ENCODE measurements around the gene UBE2F. TPM values are rescaled to one million over a fixed set of nuclear protein-coding genes. Genes with fewer than 3 reads are reported as not detected.

UBE2F gene
- total RNA-seq, 4 donors from 2014 or later = 38.8 to 61.5 (median 45.1) TPM

DNA sequence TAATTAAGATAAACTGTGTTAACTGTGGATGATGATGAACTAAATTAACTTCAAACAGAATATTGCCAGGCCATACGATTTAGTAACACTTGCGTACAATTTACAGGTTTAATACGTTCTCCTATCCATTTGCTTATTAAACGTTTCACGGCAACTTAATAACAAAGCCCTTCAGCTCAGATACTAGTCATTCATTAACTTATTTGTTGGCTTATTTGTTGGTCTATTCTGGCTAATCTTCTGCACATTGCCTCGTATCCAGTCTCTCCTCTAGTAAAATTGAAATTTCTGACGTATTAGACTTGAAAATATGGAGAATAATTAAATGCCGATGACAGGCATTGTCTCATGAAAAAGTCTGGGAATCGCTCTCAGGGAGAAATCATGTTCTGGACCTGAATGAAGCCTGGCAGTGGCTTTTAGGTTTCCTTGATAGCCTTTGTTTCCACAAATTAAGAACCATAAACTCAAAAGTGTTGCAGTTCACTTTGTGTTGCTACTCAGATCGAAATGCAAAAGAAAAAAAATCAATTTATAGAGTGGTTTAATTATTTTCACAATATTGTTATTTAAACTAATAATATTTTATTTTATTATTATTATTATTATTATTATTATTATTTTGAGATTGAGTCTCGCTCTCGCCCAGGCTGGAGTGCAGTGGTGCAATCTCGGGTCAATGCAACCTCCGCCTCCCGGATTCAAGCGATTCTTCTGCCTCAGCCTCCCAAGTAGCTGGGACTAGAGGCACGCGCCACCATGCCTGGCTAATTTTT, 98.4 kb downstream of the UBE2F start:
- TF ChIP-seq, protein P1, sequence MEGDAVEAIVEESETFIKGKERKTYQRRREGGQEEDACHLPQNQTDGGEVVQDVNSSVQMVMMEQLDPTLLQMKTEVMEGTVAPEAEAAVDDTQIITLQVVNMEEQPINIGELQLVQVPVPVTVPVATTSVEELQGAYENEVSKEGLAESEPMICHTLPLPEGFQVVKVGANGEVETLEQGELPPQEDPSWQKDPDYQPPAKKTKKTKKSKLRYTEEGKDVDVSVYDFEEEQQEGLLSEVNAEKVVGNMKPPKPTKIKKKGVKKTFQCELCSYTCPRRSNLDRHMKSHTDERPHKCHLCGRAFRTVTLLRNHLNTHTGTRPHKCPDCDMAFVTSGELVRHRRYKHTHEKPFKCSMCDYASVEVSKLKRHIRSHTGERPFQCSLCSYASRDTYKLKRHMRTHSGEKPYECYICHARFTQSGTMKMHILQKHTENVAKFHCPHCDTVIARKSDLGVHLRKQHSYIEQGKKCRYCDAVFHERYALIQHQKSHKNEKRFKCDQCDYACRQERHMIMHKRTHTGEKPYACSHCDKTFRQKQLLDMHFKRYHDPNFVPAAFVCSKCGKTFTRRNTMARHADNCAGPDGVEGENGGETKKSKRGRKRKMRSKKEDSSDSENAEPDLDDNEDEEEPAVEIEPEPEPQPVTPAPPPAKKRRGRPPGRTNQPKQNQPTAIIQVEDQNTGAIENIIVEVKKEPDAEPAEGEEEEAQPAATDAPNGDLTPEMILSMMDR (IDR thresholded peaks at IDR 0.05; ENCODE audit: low read depth) = no peak

DNA sequence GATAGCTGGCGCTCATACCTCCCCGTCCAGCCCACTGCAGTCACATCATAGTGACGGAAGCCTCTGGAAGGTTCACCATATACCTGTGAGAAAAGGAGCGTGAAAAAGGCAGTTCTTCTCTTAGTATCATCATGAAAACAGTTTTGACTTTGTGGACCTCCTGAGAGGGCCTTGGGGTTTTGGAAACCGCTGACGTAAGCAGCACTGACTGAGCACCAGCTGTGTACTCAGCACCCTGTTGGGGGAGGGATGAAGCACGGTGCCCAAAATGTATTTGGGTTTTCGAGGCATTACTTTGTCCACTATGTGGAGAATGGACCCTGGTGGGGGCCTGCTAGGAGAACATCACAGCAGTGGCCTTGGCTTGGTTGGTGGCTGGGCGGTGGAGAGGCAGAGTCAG, 99.4 kb downstream of the UBE2F start:
- TF ChIP-seq, protein P1 (IDR thresholded peaks at IDR 0.05; ENCODE audit: low read depth) = no peak

DNA sequence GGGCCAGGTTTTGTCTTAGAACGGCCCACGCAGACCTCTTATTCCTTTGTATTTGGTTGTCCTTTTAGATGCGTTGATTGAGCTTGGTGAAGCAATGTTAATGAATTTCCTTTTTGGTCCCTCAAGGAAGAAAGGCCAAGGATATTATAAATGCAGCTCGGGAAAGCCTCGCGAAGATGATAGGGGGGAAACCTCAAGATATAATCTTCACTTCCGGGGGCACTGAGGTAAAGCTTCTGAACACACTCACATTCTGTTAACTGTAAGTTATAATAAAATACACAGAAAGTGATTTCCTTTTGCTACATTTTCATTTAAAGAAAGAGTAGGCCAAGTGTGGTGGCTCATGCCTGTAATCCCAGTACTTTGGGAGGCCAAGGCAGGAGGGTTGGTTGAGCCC, 101.1 kb downstream of the UBE2F start:
- TF ChIP-seq, protein P1 (IDR thresholded peaks at IDR 0.05; ENCODE audit: low read depth) = no peak

DNA sequence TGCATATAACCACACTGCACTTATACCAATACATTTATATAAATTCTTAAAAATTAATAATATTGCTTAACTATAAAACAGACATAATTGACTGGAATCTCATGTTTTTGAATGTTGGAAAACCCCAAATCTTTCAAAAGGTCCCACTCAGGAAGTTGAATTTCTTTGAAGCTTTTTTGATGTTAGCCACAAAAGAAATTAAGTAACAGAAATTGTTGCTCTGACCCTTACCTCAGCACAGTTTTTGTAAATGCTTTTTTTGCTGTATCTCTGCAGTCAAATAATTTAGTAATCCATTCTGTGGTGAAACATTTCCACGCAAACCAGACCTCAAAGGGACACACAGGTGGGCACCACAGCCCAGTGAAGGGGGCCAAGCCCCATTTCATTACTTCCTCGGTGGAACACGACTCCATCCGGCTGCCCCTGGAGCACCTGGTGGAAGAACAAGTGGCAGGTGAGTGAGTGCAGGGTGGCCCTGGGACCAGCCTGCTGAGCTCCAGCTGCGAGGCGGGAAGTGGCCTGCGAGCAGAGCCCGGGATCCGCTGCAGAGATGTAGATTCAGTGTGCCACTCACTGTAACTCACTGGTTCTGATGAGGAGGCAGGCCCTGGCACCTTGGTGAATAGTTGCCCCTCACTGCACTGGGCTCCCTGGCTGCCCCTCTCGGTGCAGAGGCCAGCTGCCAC, 102.4 kb downstream of the UBE2F start:
- TF ChIP-seq, protein P1 (IDR thresholded peaks at IDR 0.05; ENCODE audit: low read depth) = no peak

DNA sequence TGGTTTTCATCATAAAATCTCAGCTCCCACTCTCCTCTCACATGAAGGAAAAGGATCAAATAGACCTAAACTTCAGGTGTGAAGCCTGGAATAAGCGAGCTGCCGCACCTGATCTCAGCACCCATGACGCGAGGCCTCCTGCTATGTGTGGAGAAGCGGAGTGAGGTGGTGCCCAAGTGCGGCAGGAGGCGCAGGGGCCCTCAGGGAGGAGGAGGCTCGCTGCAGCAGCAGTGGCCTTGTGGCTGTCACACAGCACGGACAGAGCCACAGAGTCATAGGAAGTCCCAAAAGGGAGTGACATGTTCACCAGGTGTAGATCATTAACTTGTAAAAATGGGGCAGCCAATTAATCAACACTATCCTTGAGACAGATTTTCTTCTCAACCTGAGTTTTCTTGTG, 103.1 kb downstream of the UBE2F start:
- TF ChIP-seq, protein P1 (IDR thresholded peaks at IDR 0.05; ENCODE audit: low read depth) = no peak

DNA sequence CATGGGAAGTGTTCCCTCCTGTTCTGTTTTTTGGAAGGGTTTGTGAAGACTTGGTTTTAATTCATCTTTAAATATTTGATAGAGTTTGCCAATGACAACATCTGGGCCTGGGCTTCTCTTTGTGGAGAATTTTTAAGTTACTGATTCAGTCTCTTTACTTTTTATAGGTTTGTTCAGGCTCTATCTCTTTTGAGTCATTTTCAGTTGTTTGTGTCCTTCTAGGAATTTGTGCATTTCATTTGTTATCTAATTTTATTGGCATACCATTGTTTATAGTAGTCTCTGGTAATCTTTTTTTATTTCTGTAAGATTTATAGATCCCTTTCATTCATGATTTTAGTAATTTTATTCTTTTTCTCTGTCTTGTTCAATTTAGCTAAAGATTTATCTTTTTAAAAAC, 108.6 kb downstream of the UBE2F start:
- TF ChIP-seq, protein P1 (IDR thresholded peaks at IDR 0.05; ENCODE audit: low read depth) = no peak

DNA sequence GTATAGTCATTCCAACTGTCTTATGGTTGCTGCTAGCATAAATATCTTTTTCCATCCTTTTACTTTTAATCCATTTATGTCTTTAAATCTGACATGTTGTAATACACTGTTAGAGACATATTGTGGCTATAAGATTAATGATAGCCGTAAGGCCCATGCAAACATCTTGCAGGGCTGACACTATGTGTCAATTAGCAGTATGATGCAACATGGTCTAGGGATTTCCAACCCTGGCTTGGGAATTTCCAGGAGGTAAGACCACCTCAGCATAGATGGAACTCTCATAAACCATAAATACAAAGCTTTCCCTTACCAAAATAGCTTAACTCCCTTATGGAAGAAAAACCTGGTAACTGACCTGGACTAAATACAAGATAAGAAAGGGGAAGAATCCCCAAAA, 110.5 kb downstream of the UBE2F start:
- TF ChIP-seq, protein P1 (IDR thresholded peaks at IDR 0.05; ENCODE audit: low read depth) = no peak

Data from subcutaneous adipose tissue (tissue), 4 donors.